ENCODE results near the gene SYT10.
"Not testable (repeated sequence)": the region's sequence is repeated elsewhere in the genome, so short reads cannot be mapped to it uniquely, and the experiment has no call there.

SYT10 gene

DNA sequence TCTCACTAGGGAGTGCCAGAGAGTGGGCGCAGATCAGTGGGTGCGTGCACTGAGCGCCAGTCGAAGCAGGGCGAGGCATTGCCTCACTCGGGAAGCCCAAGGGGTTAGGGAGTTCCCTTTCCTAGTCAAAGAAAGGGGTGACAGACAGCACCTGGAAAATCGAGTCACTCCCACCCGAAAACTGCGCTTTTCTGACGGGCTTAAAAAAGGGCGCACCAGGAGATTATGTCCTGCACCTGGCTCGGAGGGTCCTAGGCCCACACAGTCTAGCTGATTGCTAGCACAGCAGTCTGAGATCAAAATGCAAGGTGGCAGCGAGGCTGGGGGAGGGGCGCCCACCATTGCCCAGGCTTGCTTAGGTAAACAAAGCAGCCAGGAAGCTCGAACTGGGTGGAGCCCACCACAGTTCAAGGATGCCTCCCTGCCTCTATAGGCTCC, 107.6 kb downstream of the SYT10 start:
- not testable (repeated sequence) for DNase-seq (ENCODE audit: low read depth)

DNA sequence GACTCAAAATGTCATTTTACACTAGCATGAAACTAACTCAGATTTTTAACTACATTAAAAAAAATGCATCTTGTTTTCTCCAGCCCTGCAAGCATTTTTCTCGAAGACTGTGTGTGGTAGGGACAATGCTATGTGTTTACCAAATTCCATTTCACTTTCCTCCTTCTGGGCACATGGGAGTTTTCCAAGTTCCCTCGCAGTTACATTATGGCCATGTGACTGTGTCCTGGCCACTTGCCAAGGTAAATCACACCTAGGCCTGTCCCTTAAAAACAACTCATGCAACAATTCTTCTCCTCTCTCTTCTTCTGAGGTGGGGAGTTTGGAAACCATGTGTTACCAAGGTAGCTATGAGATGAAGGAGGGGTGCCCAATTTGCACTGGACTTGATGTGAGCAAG, 108.7 kb downstream of the SYT10 start:
- no peak for DNase-seq (ENCODE audit: low read depth)
